ENCODE results near the gene PEX6. TPM values are rescaled to one million over a fixed set of nuclear protein-coding genes. Genes with fewer than 3 reads are reported as not detected.

PEX6 gene
- total and polyA plus RNA-seq, 2 donors (not counting 3 experiments of a cell fraction or from before 2014, with no cell fraction given), result 9.9 to 11.2 TPM

DNA sequence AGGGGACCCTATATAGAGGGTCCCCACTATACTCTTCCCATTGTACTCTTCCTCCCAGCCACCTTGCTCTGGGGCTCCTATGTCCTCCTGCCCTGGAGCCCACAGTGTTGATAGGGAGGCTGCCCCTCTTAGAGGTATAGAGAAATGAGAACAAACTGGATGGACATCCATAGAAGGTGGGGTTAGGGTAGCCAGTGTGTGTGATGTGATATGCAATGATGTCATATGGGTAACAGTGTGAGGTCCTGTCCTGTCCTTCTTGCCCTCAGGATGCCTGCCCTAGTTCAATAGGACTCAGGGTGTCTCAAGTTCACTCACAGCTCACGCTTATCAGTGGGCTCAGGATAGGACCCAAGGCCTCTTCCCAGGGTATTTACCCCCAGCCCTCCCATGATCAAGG is 62.7 kb downstream of the PEX6 start:
- peaks cover 0 to 4% of the 10 kb centered on the region in 2 experiments for H3K27me3 ChIP-seq (ENCODE audit: control insufficient read depth in 2 of 2, insufficient read depth in 2 of 2, low read length in 2 of 2)
- no peak overlapping the region for H3K27ac ChIP-seq (ENCODE audit: insufficient read depth, low read depth, low read length)
- dilution Hi-C loops (cut with MboI; ENCODE audit: extremely low pct_ligation_motif_present, low sequenced_read_pairs), result no loop called here
- intact Hi-C loops (cut with micrococcal nuclease), result no loop called here
- H3K4me2 ChIP-seq (ENCODE audit: insufficient read depth, low read length), result no peak overlapping the region
- no peaks in the 10 kb centered on the region for H3K4me1 ChIP-seq (ENCODE audit: control insufficient read depth, extremely low read depth, insufficient read depth, low read length)
- H2AFZ ChIP-seq (ENCODE audit: low read depth, low read length), result no peak overlapping the region
- BruUV-seq (replicated peaks), result no TSS peak
- H3K9ac ChIP-seq (replicated peaks; ENCODE audit: extremely low read depth, insufficient read depth, low read length), result no peak overlapping the region
- no peak for DNase-seq (ENCODE audit: low read depth, low spot score)
- TF ChIP-seq POLR2AphosphoS5 (IDR thresholded peaks at IDR 0.05; ENCODE audit: insufficient read depth, low read depth, low read length) (no peak), EZH2 (IDR thresholded peaks at IDR 0.05; ENCODE audit: borderline replicate concordance, low read depth, low read length, severe bottlenecking) (no peak), JUN (IDR thresholded peaks at IDR 0.05; ENCODE audit: borderline replicate concordance, insufficient read depth, insufficient read length, low read depth) (no peak), MYC (IDR thresholded peaks at IDR 0.05; ENCODE audit: low read depth, low read length) (no peak), GATA2 (IDR thresholded peaks at IDR 0.05; ENCODE audit: insufficient read depth, insufficient read length, low read depth, low read length) (no peak), FOS (IDR thresholded peaks at IDR 0.05; ENCODE audit: borderline replicate concordance, insufficient read depth, low read length) (no peak), POLR2A (IDR thresholded peaks at IDR 0.05; ENCODE audit: low read depth, low read length) (no peak)
- TF ChIP-seq, protein P1, sequence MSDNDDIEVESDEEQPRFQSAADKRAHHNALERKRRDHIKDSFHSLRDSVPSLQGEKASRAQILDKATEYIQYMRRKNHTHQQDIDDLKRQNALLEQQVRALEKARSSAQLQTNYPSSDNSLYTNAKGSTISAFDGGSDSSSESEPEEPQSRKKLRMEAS (IDR thresholded peaks at IDR 0.05; ENCODE audit: insufficient read depth, insufficient read length), result no peak
- TF ChIP-seq, protein P2, sequence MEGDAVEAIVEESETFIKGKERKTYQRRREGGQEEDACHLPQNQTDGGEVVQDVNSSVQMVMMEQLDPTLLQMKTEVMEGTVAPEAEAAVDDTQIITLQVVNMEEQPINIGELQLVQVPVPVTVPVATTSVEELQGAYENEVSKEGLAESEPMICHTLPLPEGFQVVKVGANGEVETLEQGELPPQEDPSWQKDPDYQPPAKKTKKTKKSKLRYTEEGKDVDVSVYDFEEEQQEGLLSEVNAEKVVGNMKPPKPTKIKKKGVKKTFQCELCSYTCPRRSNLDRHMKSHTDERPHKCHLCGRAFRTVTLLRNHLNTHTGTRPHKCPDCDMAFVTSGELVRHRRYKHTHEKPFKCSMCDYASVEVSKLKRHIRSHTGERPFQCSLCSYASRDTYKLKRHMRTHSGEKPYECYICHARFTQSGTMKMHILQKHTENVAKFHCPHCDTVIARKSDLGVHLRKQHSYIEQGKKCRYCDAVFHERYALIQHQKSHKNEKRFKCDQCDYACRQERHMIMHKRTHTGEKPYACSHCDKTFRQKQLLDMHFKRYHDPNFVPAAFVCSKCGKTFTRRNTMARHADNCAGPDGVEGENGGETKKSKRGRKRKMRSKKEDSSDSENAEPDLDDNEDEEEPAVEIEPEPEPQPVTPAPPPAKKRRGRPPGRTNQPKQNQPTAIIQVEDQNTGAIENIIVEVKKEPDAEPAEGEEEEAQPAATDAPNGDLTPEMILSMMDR (IDR thresholded peaks at IDR 0.05; ENCODE audit: extremely low read depth in 1 of 2, insufficient read depth in 1 of 2, low read depth in 1 of 2, low read length in 2 of 2), result no peak
- ChIA-PET CTCF (interaction anchor here (1.3 kb wide), 1 partner anchor 227 kb away, joined by 7 read pairs; no protein-coding TSS in a partner anchor), POLR2A (no interaction called here)
- H4K20me1 ChIP-seq (replicated peaks; ENCODE audit: control insufficient read depth, extremely low read depth, insufficient read depth, low read length), result no peaks in the 10 kb centered on the region
- H3K36me3 ChIP-seq (ENCODE audit: control insufficient read depth in 2 of 2, extremely low read depth in 1 of 2, insufficient read depth in 2 of 2, low read length in 2 of 2), result no peaks in the 10 kb centered on the region
- no peak overlapping the region for H3K4me3 ChIP-seq (replicated peaks in 1 of 3; ENCODE audit: insufficient read depth in 1 of 3, low read depth in 1 of 3, low read length in 3 of 3)
- no peaks in the 10 kb centered on the region for H3K79me2 ChIP-seq (ENCODE audit: control insufficient read depth, insufficient read depth, low read length)
- H3K9me1 ChIP-seq (replicated peaks; ENCODE audit: control insufficient read depth, extremely low read depth, insufficient read depth, low read length), result no peaks in the 10 kb centered on the region
- H3K9me3 ChIP-seq (replicated peaks; ENCODE audit: control insufficient read depth, insufficient read depth, low read length), result no peaks in the 10 kb centered on the region
- FAIRE-seq, result no peak

Measured in endothelial cell of umbilical vein (primary cell).